SH-SY5Y (cell line): ENCODE data around the gene LDHA.

Experiments used
- GATA2 ChIP-seq: IDR thresholded peaks from 2 replicates; pipeline ENCODE4 v1.6.1; 2011; ENCODE audit warnings: mild to moderate bottlenecking, low read depth, low read length
- GATA3 ChIP-seq: IDR thresholded peaks from 2 replicates; pipeline ENCODE4 v1.6.1; 2011; ENCODE audit warnings: low read depth, mild to moderate bottlenecking, low read length, moderate library complexity

DNA sequence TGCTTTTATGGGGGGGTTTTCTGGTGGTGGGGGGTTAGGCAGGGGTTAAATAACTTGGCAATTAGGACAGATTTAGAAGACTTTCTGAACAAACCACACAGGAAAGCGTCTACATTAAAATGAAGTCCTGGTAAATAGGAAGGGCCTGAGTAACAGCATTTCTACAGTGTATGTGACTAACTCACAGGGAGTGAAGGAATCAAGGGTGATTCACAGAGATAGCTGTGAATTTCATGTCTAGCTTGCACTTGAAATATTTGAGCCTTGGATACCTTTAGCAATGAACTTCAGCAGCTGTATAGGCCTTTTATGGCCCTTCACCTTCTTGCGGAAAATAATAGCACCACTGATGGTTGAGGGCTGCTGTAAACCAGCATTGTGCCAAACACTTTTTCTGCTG is 26.1 kb upstream of the LDHA start:
- TF ChIP-seq GATA3 (no peak), GATA2 (no peak)
